Measurements from ENCODE around the gene DSCAML1.

The DSCAML1 gene

GRCh38 chr11:117492578-117493251 is 304.3 kb downstream of the DSCAML1 start:
- DNase-seq (ENCODE audit: low read depth in 3 of 3) = no peak

- DNase-seq (ENCODE audit: low read depth in 3 of 3) = no peak
Measured at GRCh38 chr11:117490911-117491310, 306.1 kb downstream of the DSCAML1 start.

DNA sequence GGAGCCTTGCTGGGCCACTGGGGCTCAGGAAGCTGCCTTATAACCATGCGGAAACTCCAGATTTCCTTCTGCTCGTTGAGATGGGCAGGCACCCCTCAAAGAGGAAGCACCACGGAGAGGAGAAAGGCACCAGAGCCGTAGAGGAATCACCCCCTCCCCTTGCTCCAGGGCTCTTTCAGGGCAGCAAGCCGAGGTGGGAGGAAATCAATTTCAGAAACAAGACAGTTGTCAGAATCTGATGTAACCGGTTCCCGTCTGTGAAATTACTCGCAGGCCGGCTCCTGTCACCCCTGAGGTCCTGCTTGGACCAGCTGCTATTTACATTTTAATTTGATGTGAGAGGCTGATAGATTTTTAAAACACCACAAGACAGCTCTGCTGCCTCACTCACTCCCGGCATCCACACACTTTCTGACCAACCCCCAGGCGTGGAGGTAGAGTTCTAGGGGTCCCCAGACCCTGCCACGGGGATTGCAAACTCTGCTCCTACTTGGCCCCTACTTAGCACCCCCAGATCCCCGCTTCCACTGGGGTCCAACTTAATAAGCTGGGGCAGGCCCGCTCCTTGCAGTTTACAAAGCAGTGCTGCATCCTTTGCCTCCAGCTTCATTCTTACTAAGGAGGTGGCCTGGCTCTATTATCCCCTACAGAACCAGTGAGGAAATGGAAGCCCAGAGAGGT is 306.9 kb downstream of the DSCAML1 start:
- no peak for DNase-seq (ENCODE audit: low read depth in 3 of 3)

DNA sequence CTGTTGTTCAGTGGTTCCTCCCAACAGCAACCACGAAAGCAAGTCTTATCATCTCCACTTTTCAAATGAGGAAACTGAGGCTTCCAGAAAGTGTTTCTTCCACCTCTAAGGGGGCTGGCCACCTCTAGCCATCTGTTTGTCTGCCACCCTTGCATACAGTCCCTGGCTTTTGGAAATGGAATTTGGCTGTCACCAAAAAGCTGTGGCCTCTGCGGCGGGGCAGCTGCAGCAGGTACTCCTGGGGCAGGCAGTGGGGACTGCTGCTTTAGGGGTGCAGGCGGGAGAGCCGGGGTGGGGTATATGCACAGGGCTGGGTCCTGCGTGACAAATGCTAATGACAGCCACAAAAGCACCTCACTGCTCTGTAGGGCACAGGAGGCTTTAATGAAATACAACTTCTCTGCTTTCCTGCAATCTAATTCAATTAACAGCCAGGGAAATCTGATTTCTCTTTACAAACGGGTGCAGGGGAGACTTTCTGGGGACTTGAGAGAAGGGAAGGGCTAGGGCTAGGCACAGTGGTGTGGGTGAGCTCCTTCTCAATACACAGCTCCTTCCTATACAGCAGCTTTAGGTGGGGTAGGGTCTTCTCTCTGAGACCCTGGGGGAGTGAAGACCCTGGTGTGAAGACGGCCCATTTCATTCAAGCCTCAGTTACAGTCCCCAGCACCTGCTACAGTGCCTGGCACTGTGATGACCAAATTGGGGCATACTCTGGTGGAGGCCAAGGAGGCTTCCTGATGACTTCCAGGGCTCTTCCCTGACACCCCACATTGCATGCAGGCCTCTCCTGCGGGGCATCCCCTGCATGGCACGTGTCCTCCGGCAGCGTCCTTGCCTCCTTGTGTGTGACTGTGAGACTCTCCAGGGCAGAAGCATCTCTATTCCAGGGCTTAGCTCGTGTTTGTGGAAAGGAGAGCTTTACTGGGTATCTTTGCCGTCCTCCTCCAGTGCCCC is 307.7 kb downstream of the DSCAML1 start:
- no peak for DNase-seq (ENCODE audit: low read depth in 3 of 3)

DNA sequence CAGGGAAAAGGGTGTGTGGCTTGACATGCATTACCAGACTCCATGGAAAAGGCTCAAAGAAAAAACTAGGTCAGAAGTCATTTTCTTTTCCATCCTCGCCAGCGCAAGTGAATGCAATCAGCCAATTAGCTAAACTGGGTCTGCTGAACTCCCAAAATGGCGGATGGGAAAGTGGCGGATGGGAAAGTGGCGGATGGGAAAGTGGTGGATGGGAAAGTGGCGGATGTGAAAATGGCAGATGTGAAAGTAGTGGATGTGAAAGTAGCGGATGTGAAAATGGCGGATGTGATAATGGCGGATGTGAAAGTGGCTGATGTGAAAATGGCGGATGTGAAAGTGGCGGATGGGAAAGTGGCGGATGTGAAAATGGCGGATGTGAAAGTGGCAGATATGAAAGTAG is 311.0 kb downstream of the DSCAML1 start:
- DNase-seq (ENCODE audit: low read depth in 3 of 3) = no peak

GRCh38 chr11:117484156-117484555 is 312.9 kb downstream of the DSCAML1 start:
- no peak for DNase-seq (ENCODE audit: low read depth in 3 of 3)

DNA sequence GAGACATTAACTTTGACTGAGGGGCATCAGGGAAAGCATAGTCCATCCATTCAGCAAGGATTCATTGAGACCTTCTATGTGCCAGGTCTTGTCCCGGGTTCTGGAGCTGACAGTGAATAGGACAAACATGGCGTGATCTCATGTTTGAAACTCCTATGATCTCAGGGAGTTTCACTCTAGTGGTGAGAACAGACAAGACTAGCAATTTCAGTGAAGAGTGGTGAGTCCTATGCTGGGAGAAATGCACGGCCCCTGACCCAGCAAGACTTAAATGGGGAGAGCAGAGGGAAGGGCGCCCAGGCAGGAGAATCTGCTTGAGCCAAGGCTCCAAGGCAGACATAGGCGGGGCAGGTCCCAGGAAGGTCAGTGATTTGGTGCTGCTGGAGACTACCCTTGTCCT is 313.6 kb downstream of the DSCAML1 start:
- no peak for DNase-seq (ENCODE audit: low read depth in 3 of 3)

- DNase-seq (ENCODE audit: low read depth in 3 of 3) = no peak
Measured at GRCh38 chr11:117482881-117483280, 314.1 kb downstream of the DSCAML1 start.

DNA sequence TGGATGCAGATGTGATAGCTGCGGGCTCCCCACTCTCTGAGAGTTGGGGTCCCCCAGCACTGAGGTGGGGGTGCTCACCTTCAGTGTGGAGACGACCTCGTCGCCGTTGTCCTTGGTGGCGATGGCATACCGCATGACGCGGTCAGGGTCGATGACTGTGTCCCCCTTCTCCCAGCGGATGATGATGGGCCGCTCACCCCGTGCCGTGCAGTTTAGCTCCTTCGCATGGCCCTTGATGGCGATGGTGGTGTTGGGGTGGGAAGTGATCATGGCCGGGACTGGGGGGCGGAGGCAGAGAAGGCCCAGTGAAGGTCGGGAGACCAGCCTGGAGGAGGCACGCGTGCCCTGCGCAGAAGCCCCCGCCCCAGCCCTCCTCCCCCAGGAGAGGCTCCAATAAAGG is 315.1 kb downstream of the DSCAML1 start:
- no peak for DNase-seq (ENCODE audit: low read depth in 3 of 3)

GRCh38 chr11:117481036-117481435 is 316.0 kb downstream of the DSCAML1 start:
- DNase-seq (ENCODE audit: low read depth in 3 of 3) = no peak

GRCh38 chr11:117480221-117480620 is 316.8 kb downstream of the DSCAML1 start:
- DNase-seq (ENCODE audit: low read depth in 3 of 3) = no peak

- DNase-seq (ENCODE audit: low read depth in 3 of 3) = no peak
Measured at GRCh38 chr11:117479372-117479771, 317.6 kb downstream of the DSCAML1 start.

DNA sequence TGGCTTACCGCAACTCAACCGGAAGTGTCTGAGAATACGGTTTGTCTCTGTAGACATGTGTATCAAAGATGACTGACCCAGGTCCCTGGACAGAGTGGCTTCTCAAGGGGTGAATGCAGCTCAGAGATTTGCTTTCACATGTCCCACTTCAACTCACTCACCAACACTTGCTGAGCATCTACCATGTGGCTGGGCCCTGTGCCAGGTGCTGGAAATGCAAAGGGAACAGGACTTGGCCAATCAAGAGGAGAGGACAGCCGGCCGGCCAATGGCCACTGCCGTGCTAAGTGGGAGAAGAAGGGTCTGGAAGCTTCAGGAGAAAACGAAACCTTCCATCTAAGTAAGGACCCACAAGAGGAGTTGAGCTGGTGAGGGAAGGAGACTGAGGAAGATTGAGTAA is 318.1 kb downstream of the DSCAML1 start:
- DNase-seq (ENCODE audit: low read depth in 3 of 3) = no peak

- DNase-seq (ENCODE audit: low read depth in 3 of 3) = no peak
Measured at GRCh38 chr11:117478126-117478860, 318.7 kb downstream of the DSCAML1 start.

- DNase-seq (ENCODE audit: low read depth in 3 of 3) = no peak
Measured at GRCh38 chr11:117477721-117478120, 319.3 kb downstream of the DSCAML1 start.

GRCh38 chr11:117476531-117477142 is 320.4 kb downstream of the DSCAML1 start:
- no peak for DNase-seq (ENCODE audit: low read depth in 3 of 3)

GRCh38 chr11:117475716-117476530 is 321.1 kb downstream of the DSCAML1 start:
- no peak for DNase-seq (ENCODE audit: low read depth in 3 of 3)

DNA sequence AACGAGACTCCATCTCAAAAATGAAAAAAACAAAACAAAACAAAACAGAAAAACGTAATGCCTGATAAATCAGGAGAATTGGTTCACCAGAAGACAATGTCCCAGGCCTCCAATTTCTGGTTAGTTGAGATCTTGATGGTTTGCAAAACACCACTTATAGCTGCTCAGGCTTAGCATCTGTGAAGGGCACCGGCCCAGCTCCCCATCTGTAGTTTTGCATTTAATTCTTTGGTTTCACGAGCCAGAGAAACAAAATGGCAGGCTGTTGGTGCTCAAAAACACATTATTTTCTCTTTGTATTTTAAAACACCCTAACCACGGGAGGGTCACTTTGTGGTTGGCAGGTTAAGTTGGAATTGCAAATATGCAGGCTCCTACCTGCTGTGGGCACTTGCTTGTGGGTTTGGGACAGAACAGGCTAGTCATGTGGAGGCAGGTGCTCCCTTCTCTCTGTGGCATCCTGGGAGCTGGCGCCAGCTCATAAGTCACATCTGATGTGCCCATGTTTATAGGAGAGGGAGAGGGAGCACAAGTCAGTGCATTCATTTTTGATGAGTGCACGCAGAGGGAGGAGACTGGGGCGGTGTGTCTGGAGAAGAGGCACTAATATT is 323.4 kb downstream of the DSCAML1 start:
- DNase-seq (ENCODE audit: low read depth in 3 of 3) = no peak

DNA sequence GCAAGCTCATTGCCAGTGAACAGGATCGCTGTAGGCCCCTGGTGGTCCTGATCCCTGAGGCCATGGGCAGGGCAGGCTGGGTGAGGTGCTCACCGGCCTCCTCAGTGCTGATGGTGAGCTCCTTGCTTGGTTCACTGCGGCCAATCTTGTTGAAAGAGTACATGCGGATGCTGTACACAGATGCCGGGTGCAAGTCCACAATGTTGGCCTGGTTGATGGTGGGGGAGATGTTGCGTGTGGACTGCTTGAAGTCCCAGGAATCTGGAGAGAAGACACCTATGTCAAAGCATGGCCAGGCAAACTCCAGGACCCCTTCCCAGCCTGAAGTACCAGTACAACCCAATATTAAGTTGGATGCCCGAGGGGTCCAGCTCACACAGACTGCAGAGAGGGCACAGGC is 325.2 kb downstream of the DSCAML1 start:
- no peak for DNase-seq (ENCODE audit: low read depth in 3 of 3)

- no peak for DNase-seq (ENCODE audit: low read depth in 3 of 3)
Measured at GRCh38 chr11:117470576-117470975, 326.4 kb downstream of the DSCAML1 start.

Data from stimulated activated CD4-positive, alpha-beta T cell treated with anti-CD3 and anti-CD28 coated beads, TNF-alpha, amount 100 ng/mL, for 48 hours (primary cell).